Neural cell (in vitro differentiated cells): ENCODE results near the gene PTCH1. TPM values are rescaled to one million over a fixed set of nuclear protein-coding genes. Genes with fewer than 3 reads are reported as not detected.

ENCODE experiments used
- H2AFZ ChIP-seq: fragments of 200-600, 300-800 bp; sonication (generic), shearing (Covaris generic); 2 replicates; pipeline ENCODE4 v1.6.0; 2014; ENCODE audit warnings: low read depth, mild to moderate bottlenecking, antibody characterized with exemption, low read length, moderate library complexity
- H3F3A ChIP-seq: fragments of 200-600 bp; shearing (Covaris generic); 2 replicates; pipeline ENCODE4 v1.6.1; 2016; ENCODE audit warnings: mild to moderate bottlenecking, moderate library complexity, mixed read lengths, antibody characterized with exemption, low read length; ENCODE audit not compliant: insufficient read depth, poor library complexity, severe bottlenecking
- H3K27ac ChIP-seq: fragments of 200-600, 300-800 bp; sonication (generic), shearing (Covaris generic); 2 replicates; pipeline ENCODE4 v1.5.1; 2014; ENCODE audit warnings: mild to moderate bottlenecking, low read length, moderate library complexity
- H3K27me3 ChIP-seq: fragments of 300-800, 200-600 bp; sonication (generic), shearing (Covaris generic); 2 replicates; pipeline ENCODE4 v1.6.0; 2014; ENCODE audit warnings: mild to moderate bottlenecking, low read depth, low read length, moderate library complexity; ENCODE audit not compliant: insufficient read depth
- H3K36me3 ChIP-seq: fragments of 300-800, 200-600 bp; sonication (generic), shearing (Covaris generic); 2 replicates; pipeline ENCODE4 v1.5.1; 2014; ENCODE audit warnings: mild to moderate bottlenecking, antibody characterized with exemption, low read length, moderate library complexity; ENCODE audit not compliant: insufficient read depth
- H3K4me2 ChIP-seq: fragments of 300-800, 200-600 bp; sonication (generic), shearing (Covaris generic); 2 replicates; pipeline ENCODE4 v1.6.0; 2014; ENCODE audit warnings: mild to moderate bottlenecking, low read length
- H3K4me3 ChIP-seq: fragments of 300-800, 200-600 bp; sonication (generic), shearing (Covaris generic); 2 replicates; pipeline ENCODE4 v1.5.1; 2014; ENCODE audit warnings: mild to moderate bottlenecking, low read length, moderate library complexity
- H3K79me2 ChIP-seq: fragments of 200-600 bp; shearing (Covaris generic); replicated peaks from 2 replicates; pipeline ENCODE4 v1.6.0; 2014; ENCODE audit warnings: mild to moderate bottlenecking, low read length, moderate library complexity; ENCODE audit not compliant: insufficient read depth
- H3K9ac ChIP-seq: fragments of 300-800, 200-600 bp; sonication (generic), shearing (Covaris generic); 2 replicates; pipeline ENCODE4 v1.6.1; 2016; ENCODE audit warnings: mild to moderate bottlenecking, low read length, mixed read lengths
- H3K9me2 ChIP-seq: fragments of 200-600 bp; shearing (Covaris generic); 2 replicates; pipeline ENCODE4 v1.6.1; 2016; ENCODE audit warnings: mild to moderate bottlenecking, low read length, mixed read lengths; ENCODE audit not compliant: insufficient read depth
- H3K9me3 ChIP-seq: fragments of 200-600, 300-800 bp; sonication (generic), shearing (Covaris generic); 2 replicates; pipeline ENCODE4 v1.6.1; 2016; ENCODE audit warnings: mild to moderate bottlenecking, mixed run types, low read length, moderate library complexity, mixed read lengths
- H4K20me1 ChIP-seq: fragments of 200-600 bp; shearing (Covaris generic); 2 replicates; pipeline ENCODE4 v1.6.1; 2016; ENCODE audit warnings: mild to moderate bottlenecking, mixed run types; ENCODE audit not compliant: insufficient read depth
- EP300 ChIP-seq: fragments of 450-650 bp; conservative IDR thresholded peaks from 2 replicates; pipeline ENCODE4 v1.6.1; 2014; ENCODE audit warnings: antibody characterized with exemption, mild to moderate bottlenecking, moderate library complexity; ENCODE audit not compliant: poor library complexity, severe bottlenecking
- EZH2 ChIP-seq: fragments of 200-600, 300-800 bp; shearing (Covaris generic), sonication (generic); IDR thresholded peaks from 2 replicates; pipeline ENCODE4 v1.6.1; 2014; ENCODE audit warnings: antibody characterized with exemption, low read length, borderline replicate concordance, mild to moderate bottlenecking; ENCODE audit not compliant: insufficient read depth, poor library complexity, severe bottlenecking
- MXI1 ChIP-seq: fragments of 450-650 bp; conservative IDR thresholded peaks from 2 replicates; pipeline ENCODE4 v1.6.1; 2014; ENCODE audit warnings: antibody characterized with exemption, mild to moderate bottlenecking; ENCODE audit not compliant: poor library complexity, severe bottlenecking
- POLR2AphosphoS5 ChIP-seq: IDR thresholded peaks from 2 replicates; pipeline ENCODE4 v1.6.1; 2012
- RAD21 ChIP-seq: fragments of 450-650 bp; conservative IDR thresholded peaks from 2 replicates; pipeline ENCODE4 v1.6.1; 2014; ENCODE audit warnings: antibody characterized with exemption, mild to moderate bottlenecking, moderate library complexity
- REST ChIP-seq: IDR thresholded peaks from 2 replicates; pipeline ENCODE4 v1.6.1; 2012; ENCODE audit warnings: borderline replicate concordance
- SMC3 ChIP-seq: fragments of 450-650 bp; conservative IDR thresholded peaks from 2 replicates; pipeline ENCODE4 v1.6.1; 2014; ENCODE audit warnings: antibody characterized with exemption, mild to moderate bottlenecking, moderate library complexity; ENCODE audit not compliant: poor library complexity
- TAF1 ChIP-seq: IDR thresholded peaks from 2 replicates; pipeline ENCODE4 v1.6.1; 2012; ENCODE audit warnings: low read depth
- polyA plus RNA-seq: library from polyadenylated mRNA; depleted of rRNA; stranded (reverse); fragments of >200 nt; gene quantifications from 2 replicates; pipeline ENCODE4 v1.2.3, GENCODE V29; 2014
- TF ChIP-seq, protein P1 (sequence below): fragments of 450-650 bp; IDR thresholded peaks from 2 replicates; pipeline ENCODE4 v1.5.1; 2014; ENCODE audit warnings: antibody characterized with exemption, mild to moderate bottlenecking, moderate library complexity; ENCODE audit not compliant: poor library complexity, severe bottlenecking

The PTCH1 gene
- polyA plus RNA-seq, 1 donor from 2014 or later: 15.6 TPM

DNA sequence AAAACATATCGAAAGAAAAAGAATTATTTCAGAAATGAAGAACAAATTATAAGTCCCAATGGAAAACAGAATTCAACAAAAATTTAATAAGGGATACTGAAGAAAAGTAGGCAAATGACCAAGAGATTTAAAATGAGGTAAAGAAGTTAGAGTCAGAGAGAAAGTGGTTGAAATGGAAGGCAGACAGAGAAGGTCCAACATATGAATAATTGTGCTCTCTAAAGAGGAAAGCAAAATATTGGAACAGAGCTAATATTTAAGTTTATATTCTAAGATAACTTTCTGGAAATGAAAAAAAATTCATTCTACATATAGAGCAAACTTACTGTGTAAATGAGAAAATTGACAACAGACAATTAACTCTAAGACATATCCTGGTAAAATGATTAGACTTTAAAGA, 94.1 kb downstream of the PTCH1 start:
- Histone ChIP-seq H3K4me2 (no peak overlapping the region), H3K36me3 (no peaks in the 10 kb centered on the region), H3K79me2 (no peaks in the 10 kb centered on the region), H3K9ac (no peak overlapping the region), H3F3A (no peaks in the 10 kb centered on the region), H3K27ac (no peak overlapping the region), H2AFZ (no peak overlapping the region), H3K27me3 (no peaks in the 10 kb centered on the region), H3K9me2 (no peaks in the 10 kb centered on the region), H4K20me1 (no peaks in the 10 kb centered on the region), H3K9me3 (peaks cover 7% of the 10 kb centered on the region), H3K4me3 (no peak overlapping the region)
- no peak for TF ChIP-seq MXI1
- TF ChIP-seq, protein P1, sequence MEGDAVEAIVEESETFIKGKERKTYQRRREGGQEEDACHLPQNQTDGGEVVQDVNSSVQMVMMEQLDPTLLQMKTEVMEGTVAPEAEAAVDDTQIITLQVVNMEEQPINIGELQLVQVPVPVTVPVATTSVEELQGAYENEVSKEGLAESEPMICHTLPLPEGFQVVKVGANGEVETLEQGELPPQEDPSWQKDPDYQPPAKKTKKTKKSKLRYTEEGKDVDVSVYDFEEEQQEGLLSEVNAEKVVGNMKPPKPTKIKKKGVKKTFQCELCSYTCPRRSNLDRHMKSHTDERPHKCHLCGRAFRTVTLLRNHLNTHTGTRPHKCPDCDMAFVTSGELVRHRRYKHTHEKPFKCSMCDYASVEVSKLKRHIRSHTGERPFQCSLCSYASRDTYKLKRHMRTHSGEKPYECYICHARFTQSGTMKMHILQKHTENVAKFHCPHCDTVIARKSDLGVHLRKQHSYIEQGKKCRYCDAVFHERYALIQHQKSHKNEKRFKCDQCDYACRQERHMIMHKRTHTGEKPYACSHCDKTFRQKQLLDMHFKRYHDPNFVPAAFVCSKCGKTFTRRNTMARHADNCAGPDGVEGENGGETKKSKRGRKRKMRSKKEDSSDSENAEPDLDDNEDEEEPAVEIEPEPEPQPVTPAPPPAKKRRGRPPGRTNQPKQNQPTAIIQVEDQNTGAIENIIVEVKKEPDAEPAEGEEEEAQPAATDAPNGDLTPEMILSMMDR: no peak
- TF ChIP-seq RAD21: no peak
- no peak for TF ChIP-seq SMC3
- TF ChIP-seq TAF1: no peak
- no peak for TF ChIP-seq REST
- TF ChIP-seq EP300: no peak
- TF ChIP-seq POLR2AphosphoS5: no peak
- no peak for TF ChIP-seq EZH2

GRCh38 chr9:95420518-95420917, 96.3 kb downstream of the PTCH1 start:
- no peak overlapping the region for H3K4me3 ChIP-seq
- no peaks in the 10 kb centered on the region for H3F3A ChIP-seq
- no peak overlapping the region for H2AFZ ChIP-seq
- H3K9ac ChIP-seq: no peak overlapping the region
- H3K4me2 ChIP-seq: no peak overlapping the region
- H3K9me2 ChIP-seq: no peaks in the 10 kb centered on the region
- H3K27ac ChIP-seq: no peak overlapping the region
- TF ChIP-seq RAD21 (no peak), EZH2 (no peak), EP300 (no peak), POLR2AphosphoS5 (no peak), SMC3 (no peak), TAF1 (no peak), REST (no peak), MXI1 (no peak)
- TF ChIP-seq, protein P1: no peak
- no peaks in the 10 kb centered on the region for H3K79me2 ChIP-seq
- peaks cover 7% of the 10 kb centered on the region for H3K9me3 ChIP-seq
- H4K20me1 ChIP-seq: no peaks in the 10 kb centered on the region
- no peaks in the 10 kb centered on the region for H3K36me3 ChIP-seq
- H3K27me3 ChIP-seq: no peaks in the 10 kb centered on the region
